ENCODE data around the gene SLC27A3. TPM values are rescaled to one million over a fixed set of nuclear protein-coding genes. Genes with fewer than 3 reads are reported as not detected.
A peak's percentile ranks its signal among the peaks of the same experiment; 100 is the strongest.

The SLC27A3 gene
- total RNA-seq, 1 donor from 2014 or later, result 12.6 TPM

DNA sequence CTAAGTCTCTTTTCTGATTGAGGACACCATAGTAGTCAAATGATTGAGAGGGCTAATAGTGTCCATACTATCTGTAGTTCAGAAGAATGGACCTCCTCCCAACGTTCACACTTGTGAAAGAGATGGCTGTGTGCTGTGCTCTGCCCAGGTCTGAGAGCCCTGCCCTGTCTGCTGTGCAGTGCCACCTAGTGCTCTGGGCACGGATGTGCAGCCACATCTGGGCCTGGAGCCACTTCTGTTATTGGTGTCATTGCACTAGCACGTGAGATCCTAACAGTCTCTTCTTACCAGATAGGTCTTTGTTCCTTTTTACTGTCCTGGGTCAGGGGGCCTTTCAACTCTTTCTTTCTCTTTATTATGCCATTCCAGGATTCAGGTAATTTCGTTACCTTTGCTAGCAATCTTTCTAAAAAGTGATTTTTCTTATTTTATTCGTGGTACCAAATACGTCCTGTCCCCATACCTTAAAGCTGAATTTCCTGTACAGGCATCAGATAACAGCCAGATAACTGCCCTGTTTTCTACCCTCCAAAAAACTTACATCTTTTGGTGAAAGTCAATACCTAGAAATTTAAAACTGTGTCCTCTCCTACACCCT, 25.7 kb upstream of the SLC27A3 start:
- Mint-ChIP-seq H3K27me3 (no peaks in the 10 kb centered on the region), H3K27ac (peak overlapping the region; percentile 3), H3K4me1 (peaks cover 14% of the 10 kb centered on the region), H3K4me3 (no peak overlapping the region), H3K9me3 (no peaks in the 10 kb centered on the region), H3K36me3 (ENCODE audit: low read depth) (peaks cover 83% of the 10 kb centered on the region)
- CTCF ChIA-PET, result interaction anchor here (1.0 to 4.6 kb wide), 6 partner anchors 31 to 239 kb away, joined by 3 to 30 read pairs (median 10); partner anchors contain the start of gene NPR1
- intact Hi-C loops (cut with micrococcal nuclease), result loop anchor here (1.0 to 2.0 kb wide), 6 partner anchors 25 to 238 kb away; partner anchors contain the start of genes RAB13 and SLC27A3
- DNase-seq (peak; percentile 60), ATAC-seq (ENCODE audit: low read depth) (peak; percentile 100)
- POLR2A ChIA-PET, result no interaction called here
- TF ChIP-seq, protein P1, sequence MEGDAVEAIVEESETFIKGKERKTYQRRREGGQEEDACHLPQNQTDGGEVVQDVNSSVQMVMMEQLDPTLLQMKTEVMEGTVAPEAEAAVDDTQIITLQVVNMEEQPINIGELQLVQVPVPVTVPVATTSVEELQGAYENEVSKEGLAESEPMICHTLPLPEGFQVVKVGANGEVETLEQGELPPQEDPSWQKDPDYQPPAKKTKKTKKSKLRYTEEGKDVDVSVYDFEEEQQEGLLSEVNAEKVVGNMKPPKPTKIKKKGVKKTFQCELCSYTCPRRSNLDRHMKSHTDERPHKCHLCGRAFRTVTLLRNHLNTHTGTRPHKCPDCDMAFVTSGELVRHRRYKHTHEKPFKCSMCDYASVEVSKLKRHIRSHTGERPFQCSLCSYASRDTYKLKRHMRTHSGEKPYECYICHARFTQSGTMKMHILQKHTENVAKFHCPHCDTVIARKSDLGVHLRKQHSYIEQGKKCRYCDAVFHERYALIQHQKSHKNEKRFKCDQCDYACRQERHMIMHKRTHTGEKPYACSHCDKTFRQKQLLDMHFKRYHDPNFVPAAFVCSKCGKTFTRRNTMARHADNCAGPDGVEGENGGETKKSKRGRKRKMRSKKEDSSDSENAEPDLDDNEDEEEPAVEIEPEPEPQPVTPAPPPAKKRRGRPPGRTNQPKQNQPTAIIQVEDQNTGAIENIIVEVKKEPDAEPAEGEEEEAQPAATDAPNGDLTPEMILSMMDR (IDR thresholded peaks at IDR 0.05), result no peak

- CTCF ChIA-PET, result interaction anchor here (0.7 to 4.6 kb wide), 7 partner anchors 71 to 237 kb away, joined by 3 to 30 read pairs (median 4); partner anchors contain the start of gene NPR1
- intact Hi-C loops (cut with micrococcal nuclease), result loop anchor here (2.0 kb wide), 1 partner anchor 24 kb away; the partner anchor contains the start of gene SLC27A3
- ATAC-seq (ENCODE audit: low read depth), result no peak
- H3K4me3 Mint-ChIP-seq, result no peak overlapping the region
- H3K36me3 Mint-ChIP-seq (ENCODE audit: low read depth), result peaks cover 86% of the 10 kb centered on the region
- H3K27ac Mint-ChIP-seq, result no peak overlapping the region
- POLR2A ChIA-PET, result interaction anchor here (0.5 kb wide), 1 partner anchor 56 kb away, joined by 5 read pairs; no protein-coding TSS in a partner anchor
- no peak for DNase-seq
- TF ChIP-seq, protein P1 (IDR thresholded peaks at IDR 0.05), result no peak
- no peaks in the 10 kb centered on the region for H3K27me3 Mint-ChIP-seq
- no peaks in the 10 kb centered on the region for H3K9me3 Mint-ChIP-seq
- peaks cover 13% of the 10 kb centered on the region for H3K4me1 Mint-ChIP-seq
These were observed 24.9 kb upstream of the SLC27A3 start for GRCh38 chr1:153750026-153750995.

DNA sequence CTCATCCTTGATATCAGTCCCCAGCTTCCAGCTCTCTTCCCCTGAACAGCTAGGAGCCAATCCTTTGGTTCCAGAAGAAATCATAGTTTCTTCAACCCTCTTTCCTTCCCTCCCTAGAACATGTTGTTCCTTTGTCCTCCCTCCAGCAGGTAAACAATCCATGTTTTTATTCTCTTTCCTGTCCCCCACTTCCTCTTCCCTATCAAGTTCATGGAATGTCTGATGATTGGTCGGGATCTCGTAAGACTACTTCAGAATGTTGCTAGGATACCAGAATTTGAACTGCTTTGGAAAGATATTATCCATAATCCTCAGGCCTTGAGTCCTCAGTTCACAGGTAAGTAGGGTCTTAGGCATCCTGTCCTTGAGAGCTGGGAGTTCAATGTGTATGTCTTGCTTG, 23.1 kb upstream of the SLC27A3 start:
- TF ChIP-seq, protein P1 (IDR thresholded peaks at IDR 0.05), result no peak
- intact Hi-C loops (cut with micrococcal nuclease), result no loop called here
- Mint-ChIP-seq H3K4me3 (no peak overlapping the region), H3K9me3 (no peaks in the 10 kb centered on the region), H3K36me3 (ENCODE audit: low read depth) (peaks cover 86% of the 10 kb centered on the region), H3K27ac (no peak overlapping the region), H3K4me1 (peaks cover 13% of the 10 kb centered on the region), H3K27me3 (no peaks in the 10 kb centered on the region)
- POLR2A ChIA-PET, result interaction anchor here (0.6 kb wide), 1 partner anchor 154 kb away, joined by 3 read pairs; no protein-coding TSS in a partner anchor
- CTCF ChIA-PET, result interaction anchor here (2.4 kb wide), 1 partner anchor 75 kb away, joined by 18 read pairs; the partner anchor contains the start of gene NPR1
- no peak for DNase-seq
- no peak for ATAC-seq (ENCODE audit: low read depth)

DNA sequence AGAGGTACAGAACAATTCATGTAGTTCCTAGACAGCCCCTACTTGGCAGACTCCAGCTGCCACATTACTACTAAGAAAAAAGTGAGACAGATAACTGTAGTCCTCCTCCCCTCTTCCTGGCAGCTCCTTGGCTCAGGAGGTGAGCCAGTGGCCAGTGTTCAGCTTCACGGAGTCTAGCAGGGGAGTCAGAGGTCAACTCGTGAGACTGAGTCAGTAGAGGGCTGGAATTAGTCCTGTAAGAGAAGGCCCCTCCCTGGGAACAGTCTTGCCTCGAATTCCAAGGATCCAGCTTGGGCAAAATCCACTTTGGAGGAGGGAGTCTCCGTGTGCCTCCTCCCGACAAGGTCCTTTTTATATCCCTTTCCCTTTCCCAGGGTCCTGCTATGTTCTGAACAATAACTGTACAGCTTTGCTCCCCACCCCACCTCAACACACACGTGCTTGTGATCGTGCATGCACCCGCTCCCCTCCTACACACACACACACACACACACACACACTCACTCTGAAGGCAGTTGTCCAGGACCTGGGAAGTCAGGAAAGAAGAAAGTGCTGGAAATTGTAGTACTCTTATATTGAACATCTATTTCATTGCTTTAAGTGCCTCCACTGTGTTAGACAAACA, 22.5 kb upstream of the SLC27A3 start:
- Mint-ChIP-seq H3K4me3 (no peak overlapping the region), H3K36me3 (ENCODE audit: low read depth) (peaks cover 86% of the 10 kb centered on the region), H3K9me3 (no peaks in the 10 kb centered on the region), H3K27ac (no peak overlapping the region), H3K4me1 (peaks cover 13% of the 10 kb centered on the region), H3K27me3 (no peaks in the 10 kb centered on the region)
- ChIA-PET POLR2A (interaction anchor here (0.6 kb wide), 1 partner anchor 155 kb away, joined by 3 read pairs; no protein-coding TSS in a partner anchor), CTCF (interaction anchor here (2.4 kb wide), 1 partner anchor 75 kb away, joined by 18 read pairs; the partner anchor contains the start of gene NPR1)
- DNase-seq, result no peak
- ATAC-seq (ENCODE audit: low read depth), result no peak
- intact Hi-C loops (cut with micrococcal nuclease), result no loop called here
- TF ChIP-seq, protein P1 (IDR thresholded peaks at IDR 0.05), result no peak

All from activated B cell treated with CpG ODN at 0.5 μM for 24 hours (primary cell).